ENCODE results near the gene ME1.

- TF ChIP-seq TCF7L2 (IDR thresholded peaks at IDR 0.05; ENCODE audit: borderline replicate concordance, low read depth, low read length), result no peak
- TF ChIP-seq CTCF (tag by site-specific recombination; IDR thresholded peaks at IDR 0.05), result no peak
- TF ChIP-seq ZNF391 (tag by site-specific recombination; IDR thresholded peaks at IDR 0.05; ENCODE audit: borderline replicate concordance, low read depth), result no peak
- TF ChIP-seq ZNF138 (tag by site-specific recombination; IDR thresholded peaks at IDR 0.05; ENCODE audit: borderline replicate concordance), result no peak
- TF ChIP-seq REST (tag by site-specific recombination; IDR thresholded peaks at IDR 0.05), result no peak
- TF ChIP-seq KLF1 (tag by site-specific recombination; IDR thresholded peaks at IDR 0.05), result no peak
- TF ChIP-seq ZNF501 (tag by site-specific recombination; IDR thresholded peaks at IDR 0.05), result no peak
Observed at GRCh38 chr6:83192456-83192855, 238.4 kb downstream of the ME1 start.
